Stimulated activated CD4-positive, alpha-beta T cell treated with anti-CD3 and anti-CD28 coated beads, Interleukin-2, amount 100 ng/mL, for 4 hours (primary cell): Measurements from ENCODE around the gene SYCP1.
"Not testable (repeated sequence)": the region's sequence is repeated elsewhere in the genome, so short reads cannot be mapped to it uniquely, and the experiment has no call there.

Experiments used
- DNase-seq: peaks from one replicate; pipeline ENCODE4 v3.0.0-alpha.2; 2020; ENCODE audit warnings: low read depth

The SYCP1 gene

GRCh38 chr1:114854693-114855320 is at the start of gene SYCP1:
Gene SYCP1 (plus strand): TSS chr1:114854863. CDS start chr1:114855465, 602 bp downstream.
- DNase-seq, result no peak

GRCh38 chr1:114819869-114820268 is 34.8 kb upstream of the SYCP1 start:
- no peak for DNase-seq

GRCh38 chr1:114820392-114820791 is 34.3 kb upstream of the SYCP1 start:
- DNase-seq, result no peak

- DNase-seq, result no peak
Measured at GRCh38 chr1:114821978-114822377, 32.7 kb upstream of the SYCP1 start.

GRCh38 chr1:114828251-114828650 is 26.4 kb upstream of the SYCP1 start:
- DNase-seq, result no peak

GRCh38 chr1:114830075-114830474 is 24.6 kb upstream of the SYCP1 start:
- not testable (repeated sequence) for DNase-seq

GRCh38 chr1:114831276-114831994 is 23.2 kb upstream of the SYCP1 start:
- DNase-seq, result no peak

GRCh38 chr1:114832057-114832456 is 22.6 kb upstream of the SYCP1 start:
- no peak for DNase-seq

GRCh38 chr1:114833421-114833820 is 21.2 kb upstream of the SYCP1 start:
- DNase-seq, result no peak

- DNase-seq, result no peak
Measured at GRCh38 chr1:114844270-114844669, 10.4 kb upstream of the SYCP1 start.

GRCh38 chr1:114853584-114853983 is 1.1 kb upstream of the SYCP1 start:
- no peak for DNase-seq

- no peak for DNase-seq
Measured at GRCh38 chr1:114861384-114861783, 6.7 kb downstream of the SYCP1 start.

GRCh38 chr1:114892194-114892918 is 37.7 kb downstream of the SYCP1 start:
- no peak for DNase-seq

- no peak for DNase-seq
Measured at GRCh38 chr1:114896795-114897194, 42.1 kb downstream of the SYCP1 start.

GRCh38 chr1:114901814-114902213 is 47.2 kb downstream of the SYCP1 start:
- no peak for DNase-seq

GRCh38 chr1:114902343-114902742 is 47.7 kb downstream of the SYCP1 start:
- no peak for DNase-seq

- no peak for DNase-seq
Measured at GRCh38 chr1:114903480-114903879, 48.8 kb downstream of the SYCP1 start.

GRCh38 chr1:114915720-114916119 is 61.1 kb downstream of the SYCP1 start:
- not testable (repeated sequence) for DNase-seq

- DNase-seq, result no peak
Measured at GRCh38 chr1:114926607-114927006, 71.9 kb downstream of the SYCP1 start.

GRCh38 chr1:114927401-114927800 is 72.7 kb downstream of the SYCP1 start:
- DNase-seq, result no peak

- no peak for DNase-seq
Measured at GRCh38 chr1:114956570-114956969, 101.9 kb downstream of the SYCP1 start.

- no peak for DNase-seq
Measured at GRCh38 chr1:114959423-114959822, 104.8 kb downstream of the SYCP1 start.

GRCh38 chr1:114976891-114977290 is 122.2 kb downstream of the SYCP1 start:
- DNase-seq, result no peak
